ENCODE data around the gene ADORA1. TPM values are rescaled to one million over a fixed set of nuclear protein-coding genes. Genes with fewer than 3 reads are reported as not detected.

Gene ADORA1
- total RNA-seq, 2 experiments from 2014 or later, result not detected

DNA sequence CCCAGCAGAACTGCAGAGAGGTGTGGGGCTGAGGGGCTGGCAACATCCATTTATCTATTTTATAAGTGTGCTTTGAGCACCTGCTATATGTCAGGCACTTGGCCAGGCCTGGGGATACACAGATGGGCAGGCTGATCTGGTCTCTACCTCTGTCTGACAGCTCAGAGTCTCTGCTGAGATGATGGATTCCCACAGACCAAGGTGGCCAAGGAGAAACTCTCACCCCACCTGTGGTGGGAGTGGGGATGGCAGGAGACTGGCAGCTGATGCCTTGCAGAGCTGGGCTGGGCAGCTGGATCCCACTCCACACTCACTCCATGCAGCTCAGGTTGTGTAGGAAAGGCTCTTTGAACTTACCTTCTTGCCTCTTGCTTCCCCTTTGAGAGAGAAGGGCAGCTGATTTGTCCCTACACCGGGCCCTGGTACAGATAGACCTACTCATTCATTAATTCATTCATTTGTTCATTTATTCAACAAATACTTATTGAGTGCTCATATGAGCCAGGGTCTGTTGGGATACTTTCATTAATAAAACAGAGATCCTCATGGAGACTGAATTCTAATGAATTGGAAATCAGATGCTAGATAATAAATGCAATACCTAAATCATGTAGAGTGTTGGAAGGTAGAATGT is 9.0 kb downstream of the ADORA1 start:
- CTCF ChIA-PET, result interaction anchor here (1.1 kb wide), 1 partner anchor 12 kb away, joined by 3 read pairs; no protein-coding TSS in a partner anchor
- Mint-ChIP-seq H3K4me3 (no peak overlapping the region), H3K36me3 (ENCODE audit: low read depth) (no peaks in the 10 kb centered on the region), H3K4me1 (ENCODE audit: low read depth) (peaks cover 11% of the 10 kb centered on the region), H3K27ac (no peak overlapping the region), H3K27me3 (ENCODE audit: low read depth) (peaks cover 13% of the 10 kb centered on the region), H3K9me3 (ENCODE audit: insufficient read depth) (no peaks in the 10 kb centered on the region)
- ATAC-seq (peak; percentile 57), DNase-seq (no peak)
- POLR2A ChIA-PET, result no interaction called here

DNA sequence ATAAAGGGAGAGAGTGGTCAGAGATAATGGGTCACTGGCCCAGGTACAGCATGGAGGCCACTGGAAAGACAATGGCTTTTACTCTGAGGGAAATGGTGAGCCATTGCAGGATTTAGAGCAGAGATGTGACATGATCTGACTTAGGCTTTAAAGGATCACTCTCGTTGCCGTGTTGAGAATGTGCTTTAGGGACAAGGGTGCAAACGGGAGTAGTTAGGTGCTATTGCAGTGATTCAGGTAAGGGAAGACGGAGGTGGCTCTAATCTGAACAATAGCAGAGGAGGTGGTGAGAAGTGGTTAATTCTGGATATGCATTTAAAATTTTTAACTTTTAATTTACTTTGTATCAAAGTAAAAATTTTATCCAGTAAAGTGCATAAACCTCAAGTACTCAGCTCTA is 9.8 kb downstream of the ADORA1 start:
- DNase-seq (no peak), ATAC-seq (no peak)
- POLR2A ChIA-PET, result no interaction called here
- Mint-ChIP-seq H3K27me3 (ENCODE audit: low read depth) (peaks cover 13% of the 10 kb centered on the region), H3K27ac (no peak overlapping the region), H3K4me3 (no peak overlapping the region), H3K4me1 (ENCODE audit: low read depth) (peaks cover 11% of the 10 kb centered on the region), H3K36me3 (ENCODE audit: low read depth) (no peaks in the 10 kb centered on the region), H3K9me3 (ENCODE audit: insufficient read depth) (no peaks in the 10 kb centered on the region)
- CTCF ChIA-PET, result no interaction called here

DNA sequence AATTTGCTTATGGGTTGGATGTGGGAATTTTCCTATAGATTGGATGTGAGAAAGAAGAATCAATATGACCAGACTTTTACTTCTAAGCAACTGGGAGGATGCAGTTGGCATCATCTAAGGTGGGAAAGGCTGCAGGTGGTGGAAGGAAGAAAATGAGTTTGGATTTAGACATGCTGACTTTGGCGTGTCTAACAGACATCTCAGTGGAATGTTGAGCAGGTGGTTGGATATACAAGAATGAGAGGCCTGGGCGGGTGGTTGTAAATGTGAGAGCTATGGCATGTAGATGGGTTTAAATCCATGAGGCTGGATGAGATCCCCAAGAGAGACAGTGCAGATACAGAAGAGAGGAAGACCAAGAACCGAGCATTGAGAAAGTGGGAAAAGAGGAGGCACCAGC is 10.5 kb downstream of the ADORA1 start:
- Mint-ChIP-seq H3K4me3 (no peak overlapping the region), H3K9me3 (ENCODE audit: insufficient read depth) (no peaks in the 10 kb centered on the region), H3K27ac (no peak overlapping the region), H3K36me3 (ENCODE audit: low read depth) (no peaks in the 10 kb centered on the region), H3K4me1 (ENCODE audit: low read depth) (peaks cover 11% of the 10 kb centered on the region), H3K27me3 (ENCODE audit: low read depth) (peaks cover 13% of the 10 kb centered on the region)
- no peak for DNase-seq
- POLR2A ChIA-PET, result no interaction called here
- no peak for ATAC-seq
- CTCF ChIA-PET, result interaction anchor here (1.5 kb wide), 1 partner anchor 20 kb away, joined by 6 read pairs; no protein-coding TSS in a partner anchor

DNA sequence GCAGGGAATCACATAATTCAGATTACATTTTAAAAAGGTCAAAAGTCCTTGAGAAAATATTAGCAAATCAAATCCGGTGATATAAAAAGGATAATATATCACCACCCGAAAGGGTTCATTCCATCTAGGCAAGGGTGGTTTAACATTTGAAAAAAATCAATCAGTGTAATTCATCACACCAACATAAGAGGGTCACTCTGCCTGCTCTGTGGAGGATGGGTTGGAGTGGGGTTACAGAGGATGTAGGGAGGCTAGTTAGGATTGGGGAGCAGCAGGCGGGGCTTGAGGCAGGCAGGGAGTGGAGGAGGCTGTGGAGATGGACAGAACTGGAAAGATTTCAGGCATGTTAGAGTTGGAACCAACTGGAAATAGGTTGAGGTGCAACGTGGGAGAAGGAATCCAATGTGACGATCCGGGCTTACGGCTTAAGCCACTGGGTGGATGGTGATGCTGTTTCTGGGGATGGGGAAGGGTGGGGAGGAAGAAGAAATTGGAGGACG is 12.5 kb downstream of the ADORA1 start:
- ATAC-seq (no peak), DNase-seq (no peak)
- ChIA-PET CTCF (no interaction called here), POLR2A (no interaction called here)
- Mint-ChIP-seq H3K27ac (no peak overlapping the region), H3K4me3 (no peak overlapping the region), H3K4me1 (ENCODE audit: low read depth) (peaks cover 11% of the 10 kb centered on the region), H3K9me3 (ENCODE audit: insufficient read depth) (no peaks in the 10 kb centered on the region), H3K27me3 (ENCODE audit: low read depth) (peaks cover 7% of the 10 kb centered on the region), H3K36me3 (ENCODE audit: low read depth) (no peaks in the 10 kb centered on the region)

DNA sequence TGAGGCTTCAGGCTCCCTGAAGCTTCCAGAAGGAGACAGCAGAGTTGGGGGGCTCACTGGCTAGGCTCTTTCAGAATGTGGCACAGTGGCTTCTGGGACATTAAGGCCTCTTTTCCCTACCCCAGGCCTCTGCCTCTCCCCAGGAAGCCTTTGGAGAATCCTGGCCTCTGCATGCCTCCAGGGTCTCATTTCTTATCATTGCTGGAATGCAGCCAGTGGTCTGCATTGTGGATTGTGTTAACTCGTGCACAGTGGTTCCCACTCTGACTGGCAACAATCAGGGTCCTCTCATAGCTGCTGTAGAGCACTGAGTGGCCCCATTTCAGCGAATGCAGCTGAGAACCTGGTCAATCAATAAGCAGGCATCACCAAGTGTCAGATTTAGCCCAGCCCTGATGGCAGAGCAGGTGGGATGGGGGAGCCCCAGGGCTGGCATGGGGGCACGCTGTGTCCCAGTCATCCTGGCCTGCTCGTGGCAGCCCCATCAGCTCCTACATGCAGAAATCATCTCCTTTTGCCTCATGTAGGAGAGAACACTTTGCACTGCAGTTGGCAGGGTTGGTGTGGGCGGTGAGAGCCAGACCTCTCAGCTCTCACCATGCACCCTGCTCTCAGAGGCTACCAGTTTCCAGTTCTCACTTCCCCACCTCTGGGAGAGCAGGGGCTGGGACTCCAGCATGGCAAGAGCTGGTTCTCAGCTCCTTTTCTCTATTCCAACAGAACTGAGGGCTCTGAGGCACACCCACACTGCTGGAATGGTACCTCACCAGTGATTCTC is 13.4 kb downstream of the ADORA1 start:
- H3K9me3 Mint-ChIP-seq (ENCODE audit: insufficient read depth), result no peaks in the 10 kb centered on the region
- ATAC-seq (no peak), DNase-seq (no peak)
- no peaks in the 10 kb centered on the region for H3K36me3 Mint-ChIP-seq (ENCODE audit: low read depth)
- POLR2A ChIA-PET, result no interaction called here
- no peak overlapping the region for H3K4me3 Mint-ChIP-seq
- CTCF ChIA-PET, result no interaction called here
- no peak overlapping the region for H3K27ac Mint-ChIP-seq
- H3K27me3 Mint-ChIP-seq (ENCODE audit: low read depth), result peaks cover 7% of the 10 kb centered on the region
- H3K4me1 Mint-ChIP-seq (ENCODE audit: low read depth), result peaks cover 7% of the 10 kb centered on the region

DNA sequence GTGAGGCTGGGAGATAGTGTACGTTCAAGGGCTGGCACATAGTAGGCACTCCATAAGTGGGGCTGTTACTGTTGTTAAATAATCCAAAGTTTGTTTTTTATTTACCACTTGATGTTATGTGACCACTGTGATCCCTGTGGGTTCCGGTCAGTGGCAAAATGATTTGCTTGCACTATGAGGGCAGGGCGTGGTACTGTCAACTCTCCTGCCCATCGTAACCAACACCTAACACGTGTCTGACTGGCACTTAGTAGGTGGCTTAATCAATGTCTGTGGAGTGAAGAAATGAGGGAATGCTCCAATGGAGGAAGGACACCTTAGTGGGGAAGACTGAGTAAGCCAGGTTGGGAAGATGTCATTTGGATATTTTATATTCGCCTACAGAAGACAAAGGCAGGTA is 14.6 kb downstream of the ADORA1 start:
- Mint-ChIP-seq H3K4me1 (ENCODE audit: low read depth) (no peaks in the 10 kb centered on the region), H3K9me3 (ENCODE audit: insufficient read depth) (no peaks in the 10 kb centered on the region), H3K27me3 (ENCODE audit: low read depth) (peaks cover 3% of the 10 kb centered on the region), H3K4me3 (no peak overlapping the region), H3K27ac (no peak overlapping the region), H3K36me3 (ENCODE audit: low read depth) (no peaks in the 10 kb centered on the region)
- CTCF ChIA-PET, result no interaction called here
- POLR2A ChIA-PET, result no interaction called here
- no peak for DNase-seq
- no peak for ATAC-seq

DNA sequence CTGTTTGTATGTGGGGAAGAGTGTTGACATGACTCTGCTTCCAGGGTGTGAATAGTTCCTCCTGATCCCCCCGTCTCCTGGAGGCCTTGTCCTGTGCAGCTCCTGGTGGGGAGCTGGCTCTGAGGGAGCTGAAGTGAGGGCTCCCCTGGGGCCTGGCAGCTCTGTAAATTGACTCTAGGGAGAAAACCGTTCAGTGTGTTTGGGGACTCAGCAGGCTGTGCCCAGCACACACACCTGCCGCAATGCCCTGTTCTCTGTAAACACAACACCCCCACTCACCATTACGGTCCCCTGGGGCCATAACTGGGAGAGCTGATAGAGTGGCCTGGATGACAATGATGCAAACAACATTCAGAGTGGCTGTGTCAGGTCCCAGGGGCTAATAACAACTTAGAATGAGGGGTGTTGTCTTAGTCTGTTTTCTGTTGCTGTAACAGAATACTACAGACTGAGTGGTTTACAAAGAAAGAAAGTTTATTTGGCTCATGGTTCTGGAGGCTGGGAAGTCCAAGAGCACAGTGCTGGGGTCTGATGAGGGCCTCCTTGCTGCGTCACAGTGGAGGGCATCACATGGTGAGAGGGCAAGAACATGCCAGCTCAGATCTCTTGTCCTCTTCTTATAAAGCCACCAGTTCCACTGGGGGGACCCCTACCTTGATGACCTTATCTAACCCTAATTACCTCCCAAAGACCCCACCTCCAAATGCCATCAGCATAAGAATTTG is 15.3 kb downstream of the ADORA1 start:
- no peak overlapping the region for H3K4me3 Mint-ChIP-seq
- no peak overlapping the region for H3K27ac Mint-ChIP-seq
- no peaks in the 10 kb centered on the region for H3K36me3 Mint-ChIP-seq (ENCODE audit: low read depth)
- no peaks in the 10 kb centered on the region for H3K9me3 Mint-ChIP-seq (ENCODE audit: insufficient read depth)
- ChIA-PET POLR2A (interaction anchor here (0.7 kb wide), 1 partner anchor 55 kb away, joined by 3 read pairs; no protein-coding TSS in a partner anchor), CTCF (no interaction called here)
- ATAC-seq (no peak), DNase-seq (no peak)
- H3K4me1 Mint-ChIP-seq (ENCODE audit: low read depth), result no peaks in the 10 kb centered on the region
- no peaks in the 10 kb centered on the region for H3K27me3 Mint-ChIP-seq (ENCODE audit: low read depth)

DNA sequence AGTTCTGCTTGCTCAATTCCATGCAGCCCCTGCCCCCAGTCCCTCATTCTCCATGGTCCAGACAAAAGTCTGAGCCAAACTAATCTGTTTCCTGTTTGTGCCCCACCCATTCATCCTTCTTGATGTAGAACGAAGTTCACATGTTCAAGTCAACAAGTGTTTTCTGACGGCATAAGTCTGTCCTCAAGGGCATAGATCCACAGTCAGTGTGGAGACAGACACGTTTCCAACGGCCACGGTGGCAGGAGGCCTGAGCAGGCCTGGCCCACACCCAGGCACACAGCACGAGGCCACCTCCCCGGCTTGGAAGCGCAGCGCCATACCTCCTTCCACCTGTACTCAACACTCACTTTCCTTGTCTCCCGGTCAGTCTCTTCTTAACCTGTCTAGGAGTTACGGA is 16.1 kb downstream of the ADORA1 start:
- ChIA-PET CTCF (no interaction called here), POLR2A (interaction anchor here (0.7 kb wide), 1 partner anchor 56 kb away, joined by 3 read pairs; no protein-coding TSS in a partner anchor)
- DNase-seq, result no peak
- Mint-ChIP-seq H3K9me3 (ENCODE audit: insufficient read depth) (no peaks in the 10 kb centered on the region), H3K36me3 (ENCODE audit: low read depth) (no peaks in the 10 kb centered on the region), H3K4me3 (no peak overlapping the region), H3K4me1 (ENCODE audit: low read depth) (no peaks in the 10 kb centered on the region), H3K27me3 (ENCODE audit: low read depth) (no peaks in the 10 kb centered on the region), H3K27ac (no peak overlapping the region)
- no peak for ATAC-seq

DNA sequence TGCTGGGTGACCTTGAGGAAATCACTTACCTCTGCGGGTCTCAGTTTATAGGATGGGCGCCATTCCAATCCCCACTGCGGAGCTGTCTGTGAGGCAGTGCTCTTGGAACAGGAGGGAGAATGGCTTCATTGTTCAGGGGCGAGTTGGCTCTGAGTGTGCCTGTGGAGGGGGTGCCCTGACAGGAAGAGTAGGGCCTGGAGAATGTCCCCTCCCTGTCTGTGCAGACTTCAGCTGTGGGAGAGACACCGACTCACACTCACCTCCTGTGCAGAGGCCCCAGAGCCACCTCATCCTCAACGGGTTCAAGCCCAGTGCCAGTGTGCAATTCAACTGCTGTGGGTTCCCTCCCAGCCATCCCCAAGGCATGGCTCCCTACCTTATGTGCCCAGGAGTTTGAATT is 17.1 kb downstream of the ADORA1 start:
- DNase-seq (no peak), ATAC-seq (no peak)
- Mint-ChIP-seq H3K27ac (no peak overlapping the region), H3K4me3 (no peak overlapping the region), H3K4me1 (ENCODE audit: low read depth) (no peaks in the 10 kb centered on the region), H3K27me3 (ENCODE audit: low read depth) (no peaks in the 10 kb centered on the region), H3K36me3 (ENCODE audit: low read depth) (no peaks in the 10 kb centered on the region), H3K9me3 (ENCODE audit: insufficient read depth) (no peaks in the 10 kb centered on the region)
- ChIA-PET POLR2A (no interaction called here), CTCF (no interaction called here)

DNA sequence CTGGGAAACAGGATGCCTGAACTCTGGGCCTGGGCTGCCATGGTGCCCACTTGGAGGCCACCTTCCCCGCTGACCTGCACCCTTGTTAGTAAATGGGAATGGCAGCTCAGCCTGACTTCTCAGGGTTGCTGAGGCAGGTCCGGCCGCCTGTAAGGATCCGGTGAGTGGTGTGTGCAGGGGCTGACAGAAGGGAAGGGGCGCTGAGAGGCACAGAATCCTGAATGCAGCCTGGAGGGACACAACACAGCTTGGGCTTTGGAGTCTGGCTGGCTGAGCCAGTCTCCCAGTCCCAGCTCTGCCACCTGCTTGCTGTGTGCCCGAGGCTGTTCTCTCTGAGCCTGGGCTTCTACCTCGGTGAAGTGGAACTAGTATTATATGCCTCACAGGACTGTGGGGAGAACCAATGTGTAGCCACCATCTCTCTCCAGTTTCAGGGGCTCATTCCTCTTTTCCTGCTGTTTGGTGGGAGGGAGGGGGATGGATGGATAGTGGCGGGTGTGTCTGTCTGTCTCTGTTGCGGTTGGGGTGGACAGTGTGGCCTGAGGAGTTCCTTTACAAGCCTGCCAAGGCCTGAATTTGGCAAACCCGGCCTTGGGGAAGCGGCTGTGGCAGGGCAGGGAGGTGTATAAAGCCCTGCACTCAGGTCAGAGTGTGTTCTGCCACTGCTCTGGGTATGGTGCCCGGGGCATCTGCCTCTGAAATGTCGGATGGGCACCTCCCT is 18.0 kb downstream of the ADORA1 start:
- H3K4me1 Mint-ChIP-seq (ENCODE audit: low read depth), result no peaks in the 10 kb centered on the region
- H3K27ac Mint-ChIP-seq, result no peak overlapping the region
- ATAC-seq (no peak), DNase-seq (no peak)
- no peaks in the 10 kb centered on the region for H3K36me3 Mint-ChIP-seq (ENCODE audit: low read depth)
- no peaks in the 10 kb centered on the region for H3K9me3 Mint-ChIP-seq (ENCODE audit: insufficient read depth)
- no peaks in the 10 kb centered on the region for H3K27me3 Mint-ChIP-seq (ENCODE audit: low read depth)
- H3K4me3 Mint-ChIP-seq, result no peak overlapping the region
- CTCF ChIA-PET, result no interaction called here
- POLR2A ChIA-PET, result no interaction called here

DNA sequence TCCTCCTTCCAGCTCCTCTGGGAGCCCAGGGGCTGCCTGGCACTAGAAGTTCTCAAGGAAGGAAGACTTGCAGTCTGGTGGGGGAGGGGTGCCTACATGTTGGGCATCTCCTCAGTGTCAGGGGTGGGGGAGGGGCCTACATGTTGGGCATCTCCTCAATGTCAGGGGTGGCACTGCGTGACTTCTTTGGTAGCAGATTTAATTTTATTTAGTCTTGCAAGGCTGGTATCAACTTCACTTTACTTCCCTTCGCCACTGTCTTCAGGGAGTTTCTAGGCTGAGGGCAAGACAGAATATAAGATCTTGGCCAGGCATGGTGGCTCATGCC is 18.5 kb downstream of the ADORA1 start:
- H3K4me1 Mint-ChIP-seq (ENCODE audit: low read depth), result no peaks in the 10 kb centered on the region
- no peak overlapping the region for H3K27ac Mint-ChIP-seq
- no peak overlapping the region for H3K4me3 Mint-ChIP-seq
- no peaks in the 10 kb centered on the region for H3K9me3 Mint-ChIP-seq (ENCODE audit: insufficient read depth)
- DNase-seq (no peak), ATAC-seq (no peak)
- POLR2A ChIA-PET, result no interaction called here
- CTCF ChIA-PET, result interaction anchor here (2.7 kb wide), 1 partner anchor 26 kb away, joined by 13 read pairs; no protein-coding TSS in a partner anchor
- H3K36me3 Mint-ChIP-seq (ENCODE audit: low read depth), result no peaks in the 10 kb centered on the region
- no peaks in the 10 kb centered on the region for H3K27me3 Mint-ChIP-seq (ENCODE audit: low read depth)
